Activated CD8-positive, alpha-beta memory T cell treated with anti-CD3 and anti-CD28 coated beads, Interleukin-2, amount 50 U/mL, for 48 hours (primary cell): ENCODE measurements around the gene DCAF15.
"Not testable (repeated sequence)": the region's sequence is repeated elsewhere in the genome, so short reads cannot be mapped to it uniquely, and the experiment has no call there.

Experiments
- DNase-seq: peaks from one replicate; pipeline ENCODE4 v3.0.0-alpha.2; 2020

DCAF15 gene

DNA sequence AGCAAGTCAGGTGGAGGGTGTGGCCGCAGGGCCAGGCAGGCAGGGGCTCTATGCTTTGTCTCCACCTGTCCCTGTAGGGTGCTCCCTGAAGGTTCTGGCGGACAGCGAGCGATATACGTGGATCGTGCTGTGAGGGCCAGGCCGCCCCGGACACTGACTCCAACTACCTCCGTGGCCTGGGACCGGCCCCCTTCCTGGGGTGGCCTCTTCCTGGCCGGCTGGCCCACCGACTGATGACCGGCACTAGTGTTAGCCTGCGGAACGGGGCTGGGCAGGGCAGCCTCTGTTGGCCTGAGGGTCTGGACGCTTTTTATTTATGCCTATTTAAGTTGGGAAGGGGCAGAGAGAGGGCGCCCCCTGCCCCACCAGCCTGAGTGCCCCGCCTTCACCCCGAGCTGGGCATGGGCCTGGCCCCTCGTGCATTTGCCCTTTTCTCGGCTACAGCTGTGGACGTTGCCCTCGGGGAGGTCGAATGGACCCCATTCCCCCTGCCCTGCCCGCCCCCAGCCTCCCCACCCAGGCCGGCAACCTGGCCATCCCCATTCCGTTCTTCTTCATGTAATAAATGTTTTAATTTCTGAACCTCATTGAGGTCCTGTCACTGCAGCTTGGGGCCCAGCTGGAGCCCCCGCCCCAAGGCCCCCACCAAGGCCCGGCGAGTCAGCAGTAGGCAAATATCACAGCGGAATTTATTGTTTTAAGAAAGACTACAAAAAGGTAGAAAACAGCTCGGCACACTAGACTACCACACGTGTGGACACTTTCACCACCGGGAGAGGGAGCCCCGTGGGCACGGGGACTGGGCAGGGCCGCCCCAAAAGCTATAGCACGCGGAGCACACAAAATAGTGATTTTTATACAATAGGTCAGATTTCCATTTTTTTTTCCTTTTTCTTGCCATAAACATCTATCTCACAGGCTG, 8.8 kb downstream of the DCAF15 start:
- DNase-seq = no peak

DNA sequence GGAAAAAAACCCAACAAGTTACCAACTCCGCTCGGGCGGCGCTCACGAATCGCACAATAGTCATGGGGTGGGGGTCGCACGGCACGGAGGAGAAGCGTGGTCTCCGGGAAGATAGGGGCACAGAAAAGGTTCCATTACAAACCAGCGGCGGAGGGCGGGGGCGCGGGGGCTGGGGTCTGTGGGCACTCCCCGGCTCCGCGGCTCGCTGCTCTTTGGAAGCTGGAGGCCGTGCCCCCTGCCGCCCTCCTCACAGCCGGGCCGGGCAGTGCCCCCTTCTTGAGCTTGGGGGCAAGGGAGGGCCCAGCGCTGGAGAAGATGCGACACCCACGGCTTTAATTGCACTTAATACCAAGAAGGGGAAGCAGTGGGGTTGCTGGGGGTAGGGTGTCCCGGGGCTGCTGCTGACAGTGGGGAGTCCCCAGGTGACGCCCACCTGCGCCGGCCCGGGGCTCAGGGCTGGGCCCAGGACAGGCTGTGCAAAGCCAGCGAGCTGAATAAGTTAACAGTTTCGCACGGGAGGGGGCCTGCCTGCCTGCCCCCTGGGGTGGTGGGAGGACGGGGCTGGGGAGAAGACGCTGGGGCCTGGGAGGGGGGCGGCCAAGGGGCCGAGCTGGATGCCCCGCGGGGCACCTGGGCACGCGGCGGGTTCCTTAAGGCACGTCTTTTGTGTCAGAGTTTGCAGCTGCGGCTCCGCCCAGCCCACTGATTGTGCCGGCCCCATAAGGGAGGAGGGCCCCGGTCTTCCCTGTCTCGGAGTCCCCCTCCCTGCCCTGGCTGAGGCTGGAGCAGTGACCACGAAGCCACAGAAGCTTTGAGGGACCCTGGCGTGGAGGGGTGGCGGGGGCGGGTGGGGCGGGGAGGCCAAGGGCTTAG, 9.8 kb downstream of the DCAF15 start:
- DNase-seq = no peak

DNA sequence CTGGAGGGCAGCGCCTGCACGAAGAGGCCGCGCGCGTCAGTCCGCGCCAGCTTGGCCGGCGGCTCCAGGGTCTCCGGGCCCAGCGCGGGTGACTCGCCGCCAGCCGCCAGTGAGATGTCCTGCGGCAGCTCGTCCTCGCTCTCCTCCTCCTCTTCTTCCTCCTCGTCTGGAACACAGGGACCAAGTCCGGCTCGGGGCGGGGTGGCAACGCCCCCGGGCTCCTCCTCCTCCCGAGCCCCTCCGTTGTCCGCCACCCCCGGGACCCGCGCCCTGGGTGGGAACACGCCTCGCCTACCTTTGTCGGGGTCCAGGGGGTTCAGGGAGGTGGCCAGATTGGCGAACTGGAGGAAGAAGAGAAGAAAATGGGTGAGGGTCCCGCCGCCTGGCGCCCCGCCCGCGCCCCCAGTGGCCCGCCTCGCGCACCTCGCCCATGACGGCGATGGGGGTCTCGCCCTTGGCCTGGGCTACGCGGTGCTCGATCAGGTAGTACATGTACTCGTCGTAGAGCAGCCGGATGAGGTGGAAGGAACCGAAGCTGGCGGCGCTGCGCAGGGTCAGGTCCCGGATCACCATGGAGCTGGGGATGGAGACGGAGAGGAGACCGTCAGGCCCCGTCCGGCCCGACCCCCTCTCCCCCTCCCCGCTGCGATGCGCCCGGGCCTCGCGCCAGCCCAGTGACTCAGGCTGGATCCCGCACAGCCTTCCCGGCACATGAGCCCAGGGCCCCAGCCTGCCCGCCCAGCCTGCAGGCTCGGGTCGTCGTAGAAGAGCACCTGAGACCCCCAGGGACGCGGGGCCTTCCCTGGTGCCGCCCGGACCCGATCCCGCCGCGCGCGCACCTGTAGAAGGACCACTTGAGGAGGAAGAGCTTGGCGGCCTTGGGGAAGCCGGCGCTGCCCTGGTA, 10.6 kb downstream of the DCAF15 start:
- no peak for DNase-seq

DNA sequence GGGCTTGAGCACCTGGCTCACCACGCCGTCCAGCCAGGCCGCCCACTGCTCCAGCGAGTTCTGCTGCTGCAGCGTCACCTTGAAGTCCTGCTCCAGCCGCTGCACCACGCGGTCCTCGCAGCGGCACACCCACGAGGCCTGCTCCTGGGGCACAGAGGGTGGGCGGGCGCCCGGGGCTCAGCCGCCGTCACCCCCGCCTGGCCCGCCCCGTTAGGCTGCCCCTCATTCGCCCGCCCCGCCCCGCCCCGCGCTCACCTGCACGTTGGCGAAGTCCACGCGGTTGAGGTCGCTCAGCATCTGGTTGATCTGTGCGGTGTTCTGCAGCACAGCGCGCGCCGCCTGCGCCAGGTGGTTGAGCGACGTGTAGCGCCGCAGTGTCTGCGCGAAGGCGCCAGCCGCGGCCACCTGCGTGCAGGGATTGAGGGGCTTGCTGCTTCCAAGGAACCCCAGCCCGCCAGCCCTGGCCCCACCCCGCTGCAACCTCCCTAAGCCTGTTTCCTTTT, 11.3 kb downstream of the DCAF15 start:
- DNase-seq = no peak

DNA sequence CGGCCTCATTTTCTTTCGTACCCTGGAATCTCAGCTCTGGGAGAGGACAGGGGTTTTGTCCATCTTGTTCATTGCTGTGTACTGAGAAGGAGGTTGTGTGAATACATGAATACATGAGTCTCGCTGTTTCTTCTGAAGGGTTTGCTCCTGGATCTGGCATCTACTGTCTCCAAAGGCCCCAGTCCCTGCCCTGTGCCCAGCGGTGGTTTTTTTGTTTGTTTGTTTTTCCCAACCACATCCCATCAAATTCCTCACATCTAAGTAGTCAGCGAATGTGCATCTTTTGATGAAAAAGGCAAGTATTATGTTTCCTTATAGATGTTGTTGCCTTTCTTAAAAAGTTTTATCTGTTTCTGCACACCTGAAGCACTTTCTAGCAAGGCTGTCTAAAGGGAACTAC, 12.5 kb downstream of the DCAF15 start:
- DNase-seq = no peak

DNA sequence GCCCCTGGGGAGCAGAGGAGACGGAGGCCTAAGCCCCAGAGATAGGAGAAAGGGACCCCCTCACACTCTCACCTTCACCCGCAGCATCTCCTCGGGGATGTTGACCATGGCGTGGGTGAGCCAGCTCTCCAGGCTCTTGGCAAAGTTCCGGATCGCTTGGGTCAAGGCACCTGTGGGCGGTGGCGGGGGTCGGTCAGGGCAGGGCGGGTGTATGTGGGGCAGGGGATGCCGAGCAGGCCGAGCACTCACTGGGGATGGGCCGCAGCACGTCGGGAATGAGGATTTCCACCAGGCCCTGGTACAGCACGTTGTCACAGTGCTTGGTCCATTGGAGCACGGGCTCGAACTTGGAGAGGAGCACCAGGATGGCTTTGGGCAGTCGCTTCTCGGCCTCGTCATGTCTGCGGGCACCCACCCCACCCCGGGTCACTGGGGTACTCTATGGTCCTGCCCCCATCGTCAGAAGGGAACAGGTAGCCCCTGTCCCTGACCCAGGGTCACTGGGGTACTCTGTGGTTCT, 13.1 kb downstream of the DCAF15 start:
- DNase-seq = no peak

DNA sequence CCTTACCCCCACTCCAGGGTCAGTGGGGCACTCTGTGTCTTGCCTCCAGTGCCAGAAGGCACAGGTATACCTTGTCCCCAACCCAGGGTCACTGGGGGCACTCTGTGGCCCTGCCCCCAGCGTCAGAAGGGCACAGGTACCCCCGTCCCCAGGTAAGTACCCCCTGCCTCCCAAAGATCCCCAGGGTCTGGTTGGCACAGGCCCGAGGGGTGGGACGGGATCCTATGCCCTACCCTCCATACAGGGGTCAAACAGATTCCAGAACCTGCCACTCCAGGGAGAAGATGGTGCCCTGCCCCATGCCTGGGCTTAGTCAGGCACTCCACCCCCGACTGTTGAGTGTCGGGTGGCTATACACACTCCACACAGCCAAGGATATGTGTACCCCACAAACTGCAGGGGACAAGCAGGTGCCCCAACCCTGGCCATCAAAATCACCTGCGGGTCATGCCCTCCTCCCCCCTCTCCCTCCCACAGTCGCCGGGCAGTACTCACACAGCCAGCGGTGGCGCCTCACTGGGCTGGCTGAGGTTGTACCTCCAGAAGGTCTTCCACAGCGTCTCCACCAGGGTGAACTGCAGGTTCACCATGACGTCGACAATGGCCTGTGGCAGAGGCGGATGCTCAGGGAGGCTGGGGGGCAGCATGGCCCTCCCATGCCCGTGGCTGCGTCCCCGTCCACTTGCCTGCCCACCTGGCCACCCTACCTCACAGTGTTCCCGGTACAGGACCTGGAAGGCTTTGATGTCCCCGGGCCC, 13.8 kb downstream of the DCAF15 start:
- DNase-seq = no peak

DNA sequence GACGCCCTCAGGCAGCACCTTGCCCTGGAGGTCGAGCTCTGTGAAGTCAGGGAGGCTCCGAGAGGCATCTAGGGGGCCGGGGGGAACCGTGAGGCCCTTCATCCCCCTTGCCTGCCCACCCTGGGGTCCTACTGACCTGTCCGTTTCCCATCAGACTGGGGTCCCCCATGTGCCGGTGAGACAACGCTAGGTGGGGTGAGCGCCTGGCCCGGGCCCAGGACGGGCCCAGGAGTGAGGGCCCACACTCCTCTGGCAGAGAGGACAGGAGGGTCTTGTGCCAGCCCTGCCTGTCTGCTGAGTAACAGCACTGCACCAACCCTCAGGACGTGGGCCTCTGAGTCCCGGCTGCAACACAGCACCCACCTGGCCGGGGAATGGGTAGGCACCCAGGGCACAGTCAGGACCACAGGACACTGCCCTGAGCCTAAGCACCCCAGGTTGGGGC, 14.4 kb downstream of the DCAF15 start:
- no peak for DNase-seq

DNA sequence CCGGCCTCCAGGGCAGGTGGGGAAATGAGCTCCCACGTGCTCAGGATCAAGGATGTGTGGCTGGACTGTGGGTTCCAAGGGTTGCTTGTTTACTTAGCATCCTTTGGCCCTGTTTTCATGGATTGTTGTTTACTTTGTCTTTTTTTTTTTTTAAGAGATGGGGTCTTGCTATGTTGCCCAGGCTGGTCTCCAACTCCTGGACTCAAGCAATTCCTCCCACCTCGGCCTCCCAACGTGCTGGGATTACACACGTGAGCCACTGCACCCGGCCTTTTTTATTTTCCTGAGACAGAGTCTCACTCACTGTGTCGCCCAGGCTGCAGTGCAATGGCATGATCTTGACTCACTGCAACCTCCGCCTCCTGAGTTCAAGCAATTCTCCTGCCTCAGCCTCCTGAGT, 14.9 kb downstream of the DCAF15 start:
- DNase-seq = not testable (repeated sequence)

DNA sequence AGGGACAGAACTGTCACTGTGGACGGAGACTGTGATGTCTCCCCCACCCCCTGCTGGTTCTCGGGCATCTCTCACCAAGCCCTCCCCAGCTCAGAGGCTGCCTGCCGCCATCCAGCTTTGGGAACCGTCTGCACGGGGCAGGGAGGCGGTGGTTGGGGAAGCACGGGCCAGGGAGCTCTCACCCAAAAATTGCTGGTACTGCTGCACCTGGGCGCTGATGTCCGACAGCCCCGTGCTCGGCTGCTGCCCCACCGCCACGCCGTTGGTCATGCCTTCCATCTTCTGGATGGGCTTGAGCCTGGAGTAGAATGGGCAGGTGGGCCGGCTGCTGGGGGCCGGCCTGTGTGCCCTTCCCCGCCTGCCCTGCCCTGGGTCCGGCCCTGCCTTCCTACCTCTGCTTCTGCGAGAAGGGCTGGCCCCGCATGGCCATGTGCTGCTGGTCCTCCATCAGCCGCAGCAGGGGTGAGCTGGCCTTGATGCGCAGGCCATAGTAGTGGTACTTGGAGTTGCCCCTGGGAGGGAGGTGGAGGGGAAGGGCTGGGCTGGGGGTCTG, 16.1 kb downstream of the DCAF15 start:
- DNase-seq = no peak

DNA sequence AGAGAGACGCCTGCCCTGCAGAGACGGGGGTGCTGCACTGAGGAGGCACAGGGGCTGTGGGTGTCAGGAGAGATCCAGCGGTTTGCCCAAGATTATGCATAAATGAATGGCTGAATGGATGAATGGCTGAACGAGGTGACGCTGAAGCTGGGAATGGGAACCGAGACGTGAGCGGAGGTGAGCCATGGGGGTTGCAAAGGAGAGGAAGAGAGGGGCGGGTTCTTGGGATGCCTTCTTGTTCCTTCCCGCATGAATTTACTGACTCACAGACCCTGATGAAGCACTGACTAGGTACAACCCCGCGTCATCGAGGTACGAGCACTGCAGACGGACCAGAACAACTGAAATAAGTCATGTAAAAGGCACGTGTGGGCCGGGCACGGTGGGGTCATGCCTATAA, 16.7 kb downstream of the DCAF15 start:
- DNase-seq = no peak

DNA sequence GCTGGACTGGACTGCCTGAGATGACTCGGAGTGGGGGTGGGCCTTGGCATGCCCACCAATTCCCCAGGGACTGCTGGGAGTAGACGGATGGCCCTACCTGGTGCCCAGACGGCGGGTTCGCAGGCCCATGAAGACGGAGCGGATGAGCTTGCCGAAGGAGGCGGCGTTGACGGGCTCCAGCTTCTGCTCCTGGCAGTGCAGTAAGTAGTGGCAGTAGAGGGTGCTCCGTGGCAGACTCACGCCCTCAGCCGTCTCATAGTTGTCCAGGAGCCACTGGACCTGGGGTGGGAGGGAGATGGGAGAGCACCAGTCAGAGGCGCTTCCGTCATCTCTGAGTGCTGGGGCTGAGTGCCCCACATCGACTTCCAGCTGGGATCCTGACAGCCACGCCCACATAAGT, 17.6 kb downstream of the DCAF15 start:
- no peak for DNase-seq

DNA sequence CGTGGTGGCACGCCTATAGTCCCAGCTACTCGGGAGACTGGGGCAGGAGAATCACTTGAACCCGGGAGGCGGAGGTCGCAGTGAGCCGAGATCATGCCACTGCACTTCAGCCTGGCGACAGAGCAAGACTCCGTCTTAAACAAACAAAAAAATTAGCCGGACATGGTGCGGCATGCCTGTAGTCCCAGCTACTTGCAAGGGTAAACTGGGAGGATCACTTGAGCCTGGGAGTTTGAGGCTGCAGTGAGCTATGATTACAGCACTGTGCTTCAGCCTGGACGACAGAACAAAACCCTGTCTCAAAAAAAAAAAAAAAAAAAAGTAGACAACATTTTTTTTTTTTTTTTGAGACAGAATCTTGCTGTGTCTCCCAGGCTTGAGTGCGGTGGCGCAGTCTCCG, 19.6 kb downstream of the DCAF15 start:
- not testable (repeated sequence) for DNase-seq

DNA sequence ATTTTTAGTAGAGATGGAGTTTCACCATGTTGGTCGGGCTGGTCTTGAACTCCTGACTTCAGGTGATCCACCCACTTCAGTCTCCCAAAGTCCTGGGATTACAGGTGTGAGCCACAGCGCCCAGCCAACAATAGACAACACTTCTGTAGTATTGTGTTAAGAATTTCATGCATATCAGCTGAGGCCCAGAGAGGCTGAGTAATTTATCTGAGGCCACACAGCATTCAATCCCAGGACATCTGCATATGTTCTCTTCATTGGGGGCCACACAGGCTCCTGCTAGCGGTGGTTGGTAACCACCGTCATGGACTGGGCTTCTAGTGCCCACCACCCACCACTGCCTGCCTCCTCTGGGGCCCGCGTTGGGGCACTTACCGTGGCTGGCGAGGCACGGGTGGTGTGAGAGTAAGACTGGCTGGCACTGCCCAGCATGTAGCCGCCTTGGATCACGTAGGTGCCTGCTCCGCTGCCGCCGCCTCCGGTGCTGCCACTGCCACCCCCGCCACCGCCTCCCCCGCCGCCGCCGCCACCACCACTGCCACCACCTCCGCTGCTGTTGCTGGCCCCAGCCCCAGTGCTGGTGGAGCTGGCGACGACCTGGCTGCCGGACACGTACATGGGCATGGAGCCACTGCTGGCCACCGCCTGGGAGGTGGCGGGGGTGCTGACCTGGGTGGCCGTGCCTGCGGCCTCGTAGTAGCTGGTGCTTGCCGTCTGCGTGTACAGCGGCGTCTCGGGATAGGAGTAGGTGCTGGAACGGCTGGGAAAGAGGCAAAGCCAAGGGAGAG, 20.3 kb downstream of the DCAF15 start:
- DNase-seq = no peak

DNA sequence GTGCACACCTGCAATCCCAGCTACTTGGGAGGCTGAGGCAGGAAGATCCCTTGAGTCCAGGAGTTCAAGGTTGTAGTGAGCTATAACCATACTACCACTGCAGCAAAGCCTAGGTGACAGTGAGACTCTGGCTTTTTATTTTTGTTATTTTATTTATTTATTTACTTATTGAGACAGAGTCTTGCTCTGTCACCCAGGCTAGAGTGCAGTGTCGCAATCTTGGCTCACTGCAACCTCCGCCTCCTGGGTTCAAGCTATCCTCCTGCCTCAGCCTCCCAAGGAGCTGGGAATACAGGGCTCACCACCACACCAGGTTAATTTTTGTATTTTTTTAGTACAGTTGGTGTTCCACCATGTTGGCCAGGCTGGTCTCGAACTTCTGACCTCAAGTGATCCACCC, 21.2 kb downstream of the DCAF15 start:
- DNase-seq = not testable (repeated sequence)

DNA sequence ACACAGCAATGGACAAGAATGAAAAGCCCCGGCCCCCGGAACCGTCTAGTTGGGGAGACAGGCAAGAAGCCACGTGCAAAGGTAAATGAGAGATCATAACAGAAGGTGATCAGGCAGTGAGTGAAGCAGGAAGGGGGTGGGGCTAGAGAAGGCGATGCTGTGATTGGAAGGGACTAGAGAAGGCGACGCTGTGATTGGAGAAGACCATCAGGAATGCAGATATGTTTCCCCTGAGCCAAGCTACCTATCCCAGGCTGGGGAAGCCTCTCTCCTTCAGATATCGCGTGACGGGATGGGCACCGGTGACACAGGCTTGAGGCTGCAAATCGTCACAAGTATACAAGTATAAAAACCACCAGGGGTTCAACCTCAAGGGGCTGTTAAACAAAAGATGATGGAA, 21.8 kb downstream of the DCAF15 start:
- DNase-seq = no peak

DNA sequence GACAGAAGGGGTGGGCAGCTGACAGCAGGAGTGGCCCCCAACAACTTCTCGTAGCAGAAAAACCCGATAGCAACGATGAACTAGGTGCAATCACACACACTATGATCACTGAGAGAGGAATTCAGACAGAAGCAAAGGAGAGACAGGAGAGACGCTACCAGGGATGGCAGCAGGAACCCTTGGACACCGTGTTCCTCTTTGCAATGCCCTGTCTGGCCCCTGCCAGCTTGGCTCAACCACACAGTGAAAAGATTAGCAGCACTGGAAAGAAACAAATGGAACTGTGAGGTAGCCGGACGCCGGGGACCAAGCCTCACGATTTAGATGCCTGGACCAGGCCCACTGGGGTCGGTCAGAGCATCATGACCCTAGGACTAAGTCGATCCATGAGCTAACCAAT, 23.6 kb downstream of the DCAF15 start:
- DNase-seq = no peak

DNA sequence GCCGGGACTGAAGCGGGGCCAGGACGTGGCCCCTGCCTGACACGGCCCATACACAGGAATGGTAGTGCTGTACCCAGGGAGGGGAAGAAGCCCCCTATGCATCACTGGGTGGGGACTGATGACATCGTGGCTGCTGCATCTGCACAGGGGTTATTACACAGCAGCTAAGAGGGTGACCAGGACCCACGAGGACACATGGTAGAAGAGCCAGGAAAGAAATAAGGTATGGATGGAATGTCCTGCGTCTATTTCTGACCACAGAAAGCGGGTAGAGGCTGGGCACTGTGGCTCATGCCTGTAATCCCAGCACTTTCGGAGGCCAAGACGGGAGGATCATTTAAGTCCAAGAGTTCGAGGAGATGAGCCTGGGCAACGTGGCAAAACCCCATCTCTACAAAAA, 24.1 kb downstream of the DCAF15 start:
- DNase-seq = no peak

DNA sequence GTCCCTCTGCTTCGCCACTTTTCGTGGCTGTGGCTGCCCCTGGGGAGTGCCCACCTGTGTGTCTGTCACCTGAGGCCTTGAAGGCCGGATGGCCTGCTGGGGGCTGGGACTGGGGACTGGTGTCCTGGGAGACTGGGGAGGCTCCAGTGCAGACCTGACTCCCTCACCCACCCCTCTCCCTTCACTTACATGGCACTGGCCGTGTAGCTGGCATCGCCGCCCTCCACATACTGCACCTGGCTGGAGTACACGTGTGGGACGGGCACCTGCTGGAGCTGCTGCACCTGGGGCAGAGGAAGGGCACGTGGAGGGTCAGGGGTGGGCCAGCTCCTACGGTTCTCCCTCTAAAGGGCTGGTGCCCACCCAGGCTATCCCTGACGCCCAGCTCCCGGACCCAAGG, 25.5 kb downstream of the DCAF15 start:
- DNase-seq = no peak
